Activated CD8-positive, alpha-beta memory T cell treated with anti-CD3 and anti-CD28 coated beads for 24 hours (primary cell): ENCODE results near the gene TTC21B.

Source experiments
- DNase-seq: peaks from one replicate; pipeline ENCODE4 v3.0.0-alpha.2; 2020

The TTC21B gene

DNA sequence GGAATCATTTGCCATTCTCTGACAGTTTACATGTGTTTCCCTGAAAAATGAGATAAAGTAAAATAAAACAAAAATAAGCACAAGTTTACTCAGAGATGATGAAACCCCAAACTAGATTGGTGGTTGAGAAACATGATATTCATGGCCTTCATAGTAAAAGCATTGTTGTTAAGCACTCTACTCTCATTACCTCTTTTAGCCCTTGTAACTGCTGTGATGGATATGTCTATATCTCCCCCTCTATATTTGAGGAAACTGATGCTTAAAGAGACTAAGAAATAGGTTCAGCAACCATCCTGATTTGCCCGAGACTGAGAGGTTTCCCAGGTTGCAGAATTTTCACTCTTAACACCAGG lies 125.7 kb downstream of the TTC21B start:
- no peak for DNase-seq

DNA sequence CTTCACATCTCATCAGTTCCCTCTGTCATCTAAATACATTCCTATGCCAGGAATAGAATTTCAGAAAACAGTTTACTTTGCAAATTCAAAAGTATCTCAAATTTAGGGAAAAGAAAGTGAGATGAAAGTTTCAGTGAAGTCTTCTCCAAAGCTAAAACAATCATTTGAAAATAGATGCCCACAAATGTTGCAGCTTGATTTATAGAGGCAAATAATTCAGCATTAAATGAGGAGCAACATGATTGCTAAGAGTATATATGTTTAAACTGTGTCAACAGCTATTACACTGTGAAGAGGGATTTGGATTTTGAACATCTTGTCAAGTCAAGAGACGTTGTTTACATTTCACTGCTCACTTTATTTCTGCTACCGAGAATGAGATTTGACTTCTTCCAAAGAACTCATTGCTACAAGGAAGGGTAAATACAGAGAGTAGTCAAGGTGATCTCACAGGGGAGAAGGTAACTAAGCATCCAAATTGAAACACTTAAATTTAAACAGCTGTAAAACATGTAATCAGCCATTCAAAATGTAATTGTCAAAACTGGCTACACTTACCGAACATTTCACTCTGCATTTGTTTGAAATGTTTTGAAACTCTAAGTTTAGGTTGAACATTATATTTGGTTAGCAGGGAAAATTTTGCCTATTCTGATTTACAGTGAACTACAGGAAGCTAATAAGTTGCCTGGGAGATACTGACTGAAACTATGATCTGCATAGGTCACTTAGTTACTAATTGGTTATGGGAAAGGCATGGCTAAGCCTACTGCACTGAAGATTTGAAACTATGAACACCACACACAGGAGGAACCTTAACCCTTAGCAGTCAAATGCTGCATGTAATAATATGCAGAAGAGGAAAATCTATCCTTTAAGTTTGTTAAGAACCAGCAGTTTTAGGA lies 126.3 kb downstream of the TTC21B start:
- DNase-seq = no peak

DNA sequence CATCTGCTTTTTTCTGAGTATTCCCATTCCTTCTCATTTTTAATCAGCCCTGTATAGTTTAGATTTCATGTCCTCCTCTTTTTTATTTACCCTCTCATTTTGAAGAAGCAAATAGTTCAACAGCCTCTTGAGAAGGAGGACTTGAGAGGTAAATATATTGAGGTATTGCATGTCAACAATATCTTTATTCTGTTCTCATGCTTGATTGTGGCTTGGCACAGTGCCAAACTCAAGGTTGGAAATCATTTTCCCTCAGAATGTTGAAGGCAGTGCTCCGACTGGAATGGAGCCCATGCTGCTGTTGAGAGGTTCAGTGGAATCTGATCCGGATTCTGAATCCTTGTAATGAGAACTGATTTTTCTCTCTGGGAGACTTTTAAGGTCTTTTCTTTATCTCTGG lies 128.5 kb downstream of the TTC21B start:
- no peak for DNase-seq
